ENCODE results near the gene RPGRIP1.

DNA sequence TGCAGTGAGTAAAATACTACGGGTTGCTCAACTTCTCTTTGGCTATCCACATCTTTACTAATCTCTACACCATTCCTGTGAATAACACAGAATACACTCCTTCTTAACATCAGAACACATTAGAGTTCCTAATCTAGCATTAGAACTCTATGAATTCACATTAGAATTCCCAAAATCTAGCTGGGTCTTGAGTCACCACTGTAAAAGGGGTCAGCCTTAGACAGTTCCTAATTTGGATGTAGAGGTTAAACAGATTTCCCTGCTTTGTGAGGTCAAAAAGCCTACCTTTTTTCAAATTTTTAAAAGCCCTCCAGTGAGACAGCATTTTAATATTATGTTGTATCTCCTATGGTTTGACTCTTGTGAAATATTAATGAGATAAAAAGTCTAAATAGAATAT lies 18.1 kb upstream of the RPGRIP1 start:
- TF ChIP-seq, protein P1, sequence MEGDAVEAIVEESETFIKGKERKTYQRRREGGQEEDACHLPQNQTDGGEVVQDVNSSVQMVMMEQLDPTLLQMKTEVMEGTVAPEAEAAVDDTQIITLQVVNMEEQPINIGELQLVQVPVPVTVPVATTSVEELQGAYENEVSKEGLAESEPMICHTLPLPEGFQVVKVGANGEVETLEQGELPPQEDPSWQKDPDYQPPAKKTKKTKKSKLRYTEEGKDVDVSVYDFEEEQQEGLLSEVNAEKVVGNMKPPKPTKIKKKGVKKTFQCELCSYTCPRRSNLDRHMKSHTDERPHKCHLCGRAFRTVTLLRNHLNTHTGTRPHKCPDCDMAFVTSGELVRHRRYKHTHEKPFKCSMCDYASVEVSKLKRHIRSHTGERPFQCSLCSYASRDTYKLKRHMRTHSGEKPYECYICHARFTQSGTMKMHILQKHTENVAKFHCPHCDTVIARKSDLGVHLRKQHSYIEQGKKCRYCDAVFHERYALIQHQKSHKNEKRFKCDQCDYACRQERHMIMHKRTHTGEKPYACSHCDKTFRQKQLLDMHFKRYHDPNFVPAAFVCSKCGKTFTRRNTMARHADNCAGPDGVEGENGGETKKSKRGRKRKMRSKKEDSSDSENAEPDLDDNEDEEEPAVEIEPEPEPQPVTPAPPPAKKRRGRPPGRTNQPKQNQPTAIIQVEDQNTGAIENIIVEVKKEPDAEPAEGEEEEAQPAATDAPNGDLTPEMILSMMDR (IDR thresholded peaks at IDR 0.05; ENCODE audit: borderline replicate concordance, extremely low read depth, low read length, poor library complexity, severe bottlenecking) = no peak
- no peak for TF ChIP-seq EZH2 (IDR thresholded peaks at IDR 0.05; ENCODE audit: borderline replicate concordance, low read depth, low read length, severe bottlenecking)

Measured in DND-41 (cell line).